ENCODE measurements around the gene TMEM203.

Gene TMEM203

GRCh38 chr9:137251194-137251461 lies 45.7 kb upstream of the TMEM203 start, which contains the start of gene STPG3:
Gene STPG3, plus strand, starts transcription at chr9:137251286. Its CDS starts 1 bp downstream, at chr9:137251287.
- H3K27ac ChIP-seq: peak within 1 kb of the TSS; percentile 11
- no peak for TF ChIP-seq CTCF (conservative IDR thresholded peaks at IDR 0.05)
- no peak for TF ChIP-seq ZFX (IDR thresholded peaks at IDR 0.05)

- H3K27ac ChIP-seq: peak overlapping the region; percentile 11
- TF ChIP-seq ZFX (IDR thresholded peaks at IDR 0.05) (no peak; the same call in 1 of the 2 replicates), CTCF (conservative IDR thresholded peaks at IDR 0.05) (no peak)
Measured at GRCh38 chr9:137250329-137251193, 45.1 kb upstream of the TMEM203 start.

- H3K27ac ChIP-seq: no peak overlapping the region
- TF ChIP-seq CTCF (conservative IDR thresholded peaks at IDR 0.05) (no peak), ZFX (IDR thresholded peaks at IDR 0.05) (no peak)
Measured at GRCh38 chr9:137247916-137248175, 42.4 kb upstream of the TMEM203 start.

GRCh38 chr9:137247135-137247915 lies 41.9 kb upstream of the TMEM203 start:
- TF ChIP-seq ZFX (IDR thresholded peaks at IDR 0.05): no peak
- TF ChIP-seq CTCF (conservative IDR thresholded peaks at IDR 0.05): no peak
- no peak overlapping the region for H3K27ac ChIP-seq

GRCh38 chr9:137245450-137246421 lies 40.3 kb upstream of the TMEM203 start:
- H3K27ac ChIP-seq: no peak overlapping the region
- TF ChIP-seq CTCF (conservative IDR thresholded peaks at IDR 0.05) (no peak), ZFX (IDR thresholded peaks at IDR 0.05) (no peak)

- H3K27ac ChIP-seq: no peak overlapping the region
- TF ChIP-seq ZFX (IDR thresholded peaks at IDR 0.05) (no peak), CTCF (conservative IDR thresholded peaks at IDR 0.05) (no peak)
Measured at GRCh38 chr9:137244486-137245449, 39.3 kb upstream of the TMEM203 start.
